NCI-H460 (cell line): Measurements from ENCODE around the gene SLC26A2. TPM values are rescaled to one million over a fixed set of nuclear protein-coding genes. Genes with fewer than 3 reads are reported as not detected.
"Not testable (repeated sequence)": the region's sequence is repeated elsewhere in the genome, so short reads cannot be mapped to it uniquely, and the experiment has no call there.

Experiments
- DNase-seq: peaks from one replicate; pipeline ENCODE4 v3.0.0-alpha.2; 2016; ENCODE audit warnings: low read depth; ENCODE audit errors: extremely low read depth
- total RNA-seq: library from RNA; depleted of rRNA; stranded (reverse); fragments of >200 nt; shearing (Covaris generic); gene quantifications from 2 replicates; pipeline ENCODE4 v1.2.3, GENCODE V29; 2014

SLC26A2 gene
- total RNA-seq, 1 experiment from 2014 or later = 29.5 TPM

GRCh38 chr5:150000256-150000989, 39.9 kb downstream of the SLC26A2 start, which contains the start of the genes HMGXB3 and TIGD6:
TSS of gene HMGXB3 (plus strand) at chr5:150000739. CDS start at chr5:150004853, 4,114 bp downstream.
TSS of gene TIGD6 (minus strand) at chr5:150000654. CDS start at chr5:149996348, 4,306 bp downstream.
- DNase-seq = peak; percentile 85

DNA sequence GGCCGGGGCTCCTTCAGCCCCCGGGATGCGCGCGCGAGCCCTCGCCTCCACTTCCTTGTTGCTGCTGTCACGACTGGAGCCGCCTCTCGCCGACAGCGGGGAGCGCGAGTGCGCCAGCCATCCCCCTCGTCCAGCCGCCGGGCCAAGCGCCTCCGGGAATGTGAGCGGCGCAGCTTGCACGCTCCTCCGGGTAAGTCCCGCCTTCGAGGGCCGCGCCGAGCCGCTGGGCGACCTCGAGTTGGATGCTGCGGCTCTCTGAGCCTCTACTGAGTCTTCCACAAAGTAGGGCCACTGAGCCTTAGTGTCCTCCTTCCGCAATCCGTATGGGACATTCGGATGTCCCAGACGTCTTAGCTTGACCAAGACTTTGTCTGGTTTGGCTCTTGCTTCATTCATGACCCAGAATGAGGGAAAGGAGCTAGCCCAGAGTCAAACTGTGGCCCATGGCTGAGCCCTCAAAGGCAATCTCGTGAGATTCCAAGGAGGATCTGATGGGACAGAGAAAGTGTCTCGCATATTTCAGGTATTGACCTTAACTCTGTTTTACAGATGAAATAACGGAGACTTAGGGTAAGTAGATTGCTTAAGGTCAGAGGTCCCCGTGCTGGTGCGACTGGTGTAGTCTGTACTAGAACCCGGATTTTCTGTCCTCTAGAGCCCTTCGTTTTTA, 40.6 kb downstream of the SLC26A2 start:
- no peak for DNase-seq

- peak; percentile 69 for DNase-seq
Measured at GRCh38 chr5:150001660-150002486, 41.3 kb downstream of the SLC26A2 start.

GRCh38 chr5:150006318-150006717, 45.8 kb downstream of the SLC26A2 start:
- DNase-seq = no peak

DNA sequence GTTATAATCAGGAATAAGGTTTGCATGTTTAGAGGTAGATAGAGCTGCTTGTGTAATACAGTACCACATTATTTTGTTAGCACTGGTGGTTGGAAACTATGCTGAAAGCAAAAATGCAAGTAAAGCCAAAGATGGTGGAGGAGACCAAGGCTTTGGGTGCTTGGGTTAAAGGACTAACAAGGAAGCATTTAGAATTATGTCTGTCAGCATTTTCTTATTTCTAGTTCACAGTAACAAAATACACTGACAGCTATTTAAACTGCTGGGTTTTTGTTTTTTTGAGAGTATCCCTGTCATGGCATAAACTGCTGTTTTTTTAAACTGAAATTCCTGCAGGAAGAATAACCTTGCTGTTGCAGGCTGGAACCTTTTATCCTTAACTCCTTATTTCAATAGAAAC, 46.5 kb downstream of the SLC26A2 start:
- DNase-seq = no peak

- no peak for DNase-seq
Measured at GRCh38 chr5:150009671-150010387, 49.3 kb downstream of the SLC26A2 start.

GRCh38 chr5:150013931-150014330, 53.4 kb downstream of the SLC26A2 start:
- no peak for DNase-seq

- DNase-seq = no peak
Measured at GRCh38 chr5:150014456-150014855, 53.9 kb downstream of the SLC26A2 start.

DNA sequence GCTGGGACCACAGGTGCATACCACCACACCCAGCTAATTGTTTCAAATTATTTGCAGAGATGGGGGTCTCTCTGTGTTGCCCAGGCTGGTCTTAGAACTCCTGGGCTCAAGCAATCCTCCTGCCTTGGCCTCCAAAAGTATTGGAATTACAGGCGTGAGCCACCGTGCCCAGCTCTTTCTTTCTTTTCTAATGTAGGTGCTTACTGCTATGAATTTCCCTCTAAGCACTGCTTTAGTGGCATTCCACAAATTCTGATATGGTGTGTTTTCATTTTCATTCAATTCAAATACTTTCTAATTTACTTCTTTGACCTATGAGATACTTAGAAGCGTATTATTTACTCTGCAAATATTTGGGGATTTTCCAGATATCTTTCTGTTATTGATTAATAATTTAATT, 54.9 kb downstream of the SLC26A2 start:
- no peak for DNase-seq

DNA sequence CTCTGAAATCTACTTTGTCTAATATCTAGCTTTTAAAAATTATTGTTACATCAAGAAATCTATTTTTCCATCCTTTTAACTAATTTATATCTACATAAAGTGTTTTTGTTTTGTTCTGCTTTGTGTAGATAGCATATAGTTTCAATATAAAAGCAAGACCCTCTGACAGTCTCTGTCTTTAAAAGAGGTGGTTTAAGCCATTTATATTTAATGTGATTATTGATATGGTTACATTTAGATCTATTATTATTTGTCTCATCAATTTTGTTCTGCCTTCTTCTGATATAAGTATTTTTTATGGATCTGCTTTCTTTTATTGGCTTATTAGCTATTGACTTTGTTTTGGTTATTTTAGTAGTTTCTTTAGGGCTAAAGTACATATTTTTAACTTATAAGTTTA, 56.0 kb downstream of the SLC26A2 start:
- DNase-seq = no peak

DNA sequence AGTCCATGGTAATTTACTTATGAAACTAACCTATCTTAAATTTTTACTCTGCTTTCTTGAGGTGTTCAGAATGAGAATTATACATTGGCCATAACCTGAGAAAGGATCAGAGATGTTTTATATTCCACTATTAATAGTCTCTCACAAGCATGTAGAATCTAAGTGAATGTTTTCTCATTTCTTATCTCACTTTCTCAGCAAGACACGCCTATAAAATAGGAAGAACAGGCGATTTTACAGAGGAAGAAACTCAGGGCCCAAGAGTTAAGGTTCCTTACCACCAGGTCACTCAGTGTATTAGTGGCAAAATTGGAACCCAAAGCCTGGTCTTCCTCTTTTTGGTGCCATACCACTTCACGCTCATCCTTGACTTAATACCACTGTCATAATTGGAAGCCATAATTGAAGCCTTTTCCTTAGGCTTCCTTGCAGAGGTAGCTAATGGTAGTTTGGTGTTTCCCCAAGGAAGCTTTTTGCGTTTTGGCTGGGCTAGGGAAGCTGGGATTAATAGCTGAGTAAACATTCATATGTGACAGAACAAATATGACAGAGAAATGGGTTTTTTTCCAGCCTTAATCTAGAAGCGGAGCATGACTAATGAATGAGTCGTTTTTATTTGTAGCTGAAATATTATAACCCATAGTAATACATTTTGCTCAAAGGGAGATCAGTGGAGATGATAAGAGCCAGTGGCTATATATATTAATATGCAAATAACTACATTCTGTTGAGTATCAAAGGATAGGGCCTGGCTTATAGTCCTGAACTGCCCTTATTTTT, 56.9 kb downstream of the SLC26A2 start:
- no peak for DNase-seq

GRCh38 chr5:150020249-150020648, 59.7 kb downstream of the SLC26A2 start:
- DNase-seq = no peak

DNA sequence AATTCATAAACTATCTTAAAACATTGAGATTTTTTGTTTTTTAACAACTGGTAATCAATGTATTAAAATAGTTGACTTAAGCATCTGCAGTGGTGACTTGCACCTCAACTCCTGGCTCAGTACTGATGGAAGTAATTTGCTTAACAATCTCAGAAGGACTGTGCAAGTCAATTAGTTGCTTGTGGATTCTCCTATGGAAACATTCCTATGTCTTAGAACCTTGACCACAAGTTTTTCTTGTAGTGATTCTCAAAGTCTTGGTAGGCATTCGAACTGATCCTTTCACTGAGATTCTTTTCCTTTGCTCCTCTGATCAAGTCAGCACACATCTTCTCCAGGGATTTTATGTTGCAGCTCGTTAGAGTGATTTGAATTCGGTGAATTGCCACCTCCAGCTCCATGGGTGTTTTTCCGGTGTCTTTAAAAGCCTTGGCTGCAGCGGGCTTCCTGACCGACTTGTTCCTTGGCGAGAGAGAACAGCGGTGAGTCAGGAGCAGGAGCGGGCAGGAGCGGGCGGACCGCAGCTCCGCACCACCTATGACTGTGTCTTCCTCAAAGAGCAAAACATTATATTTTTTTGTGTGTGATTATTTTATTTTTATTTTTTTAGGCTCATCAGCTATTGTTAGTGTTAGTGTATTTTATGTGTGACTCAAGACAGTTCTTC, 61.1 kb downstream of the SLC26A2 start:
- DNase-seq = no peak

DNA sequence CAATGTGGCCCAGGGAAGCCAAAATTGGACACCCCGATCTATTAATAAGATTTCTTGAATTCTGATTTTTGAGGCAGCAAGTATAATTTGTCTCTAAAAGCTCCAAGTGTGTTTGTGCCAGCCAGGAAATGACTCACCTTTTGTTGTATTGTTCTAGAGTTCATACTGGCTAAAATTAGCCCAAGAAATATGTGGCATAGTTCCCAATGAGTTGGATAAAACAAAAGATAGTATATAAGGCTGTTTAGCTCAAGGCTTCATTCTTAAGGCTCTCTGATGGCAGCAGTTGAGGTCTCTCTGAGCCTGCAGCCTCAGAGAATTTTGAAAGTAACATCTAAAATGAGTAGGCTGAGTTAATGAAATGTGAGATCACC, 61.6 kb downstream of the SLC26A2 start:
- DNase-seq = no peak

- DNase-seq = no peak
Measured at GRCh38 chr5:150022681-150023080, 62.1 kb downstream of the SLC26A2 start.

- DNase-seq = no peak
Measured at GRCh38 chr5:150023136-150023535, 62.6 kb downstream of the SLC26A2 start.

DNA sequence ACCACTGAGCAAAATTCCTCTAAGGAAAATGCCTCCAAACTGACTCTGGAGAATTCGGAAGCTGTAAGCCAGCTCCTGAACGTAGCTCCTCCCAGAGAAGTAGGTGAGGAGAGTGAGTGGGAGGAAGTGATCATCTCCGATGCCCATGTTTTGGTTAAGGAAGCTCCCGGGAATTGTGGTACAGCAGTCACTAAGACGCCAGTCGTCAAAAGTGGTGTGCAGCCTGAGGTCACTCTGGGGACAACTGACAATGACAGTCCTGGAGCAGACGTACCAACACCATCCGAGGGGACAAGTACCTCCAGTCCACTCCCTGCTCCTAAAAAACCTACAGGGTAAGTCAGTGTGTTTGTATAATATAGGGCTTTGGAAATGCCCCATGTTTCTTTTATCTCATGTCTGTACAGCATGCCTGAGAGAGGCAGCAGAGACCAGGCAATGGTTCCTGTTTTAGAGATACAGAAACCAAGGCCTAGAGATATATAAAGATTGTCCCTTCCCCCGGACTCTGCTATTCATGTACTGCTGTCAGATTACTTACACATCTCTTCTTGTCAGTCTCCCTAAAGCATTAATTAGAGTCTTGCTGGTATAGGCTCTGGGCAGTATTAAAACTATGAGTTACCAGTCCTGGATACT, 63.9 kb downstream of the SLC26A2 start:
- no peak for DNase-seq

GRCh38 chr5:150026682-150027172, 66.2 kb downstream of the SLC26A2 start:
- no peak for DNase-seq

- not testable (repeated sequence) for DNase-seq
Measured at GRCh38 chr5:150028047-150028446, 67.5 kb downstream of the SLC26A2 start.
